ENCODE measurements around the gene UGT1A9.

DNA sequence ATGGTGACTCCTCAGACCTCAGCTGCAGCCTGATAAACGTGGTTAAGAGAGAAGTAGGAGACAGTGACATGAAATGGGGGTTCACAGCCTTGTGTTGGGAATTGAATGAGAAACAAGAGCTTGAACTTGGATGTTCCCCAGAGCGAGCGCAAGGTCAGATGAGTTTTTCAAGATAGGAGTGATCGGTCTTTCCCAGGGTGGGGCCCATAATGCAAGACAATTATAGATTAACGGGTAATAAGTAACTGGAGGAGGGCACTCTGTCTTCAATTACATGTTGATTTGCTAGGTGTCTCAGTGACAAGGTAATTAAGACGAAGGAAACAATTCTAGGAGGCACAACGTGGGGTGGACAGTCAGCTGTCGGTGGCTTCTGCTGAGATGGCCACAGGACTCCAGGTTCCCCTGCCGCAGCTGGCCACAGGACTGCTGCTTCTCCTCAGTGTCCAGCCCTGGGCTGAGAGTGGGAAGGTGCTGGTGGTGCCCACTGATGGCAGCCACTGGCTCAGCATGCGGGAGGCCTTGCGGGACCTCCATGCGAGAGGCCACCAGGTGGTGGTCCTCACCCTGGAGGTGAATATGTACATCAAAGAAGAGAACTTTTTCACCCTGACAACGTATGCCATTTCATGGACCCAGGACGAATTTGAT is 41.0 kb downstream of the UGT1A9 start, which contains the start of gene UGT1A5:
- TF ChIP-seq, protein P1, sequence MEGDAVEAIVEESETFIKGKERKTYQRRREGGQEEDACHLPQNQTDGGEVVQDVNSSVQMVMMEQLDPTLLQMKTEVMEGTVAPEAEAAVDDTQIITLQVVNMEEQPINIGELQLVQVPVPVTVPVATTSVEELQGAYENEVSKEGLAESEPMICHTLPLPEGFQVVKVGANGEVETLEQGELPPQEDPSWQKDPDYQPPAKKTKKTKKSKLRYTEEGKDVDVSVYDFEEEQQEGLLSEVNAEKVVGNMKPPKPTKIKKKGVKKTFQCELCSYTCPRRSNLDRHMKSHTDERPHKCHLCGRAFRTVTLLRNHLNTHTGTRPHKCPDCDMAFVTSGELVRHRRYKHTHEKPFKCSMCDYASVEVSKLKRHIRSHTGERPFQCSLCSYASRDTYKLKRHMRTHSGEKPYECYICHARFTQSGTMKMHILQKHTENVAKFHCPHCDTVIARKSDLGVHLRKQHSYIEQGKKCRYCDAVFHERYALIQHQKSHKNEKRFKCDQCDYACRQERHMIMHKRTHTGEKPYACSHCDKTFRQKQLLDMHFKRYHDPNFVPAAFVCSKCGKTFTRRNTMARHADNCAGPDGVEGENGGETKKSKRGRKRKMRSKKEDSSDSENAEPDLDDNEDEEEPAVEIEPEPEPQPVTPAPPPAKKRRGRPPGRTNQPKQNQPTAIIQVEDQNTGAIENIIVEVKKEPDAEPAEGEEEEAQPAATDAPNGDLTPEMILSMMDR (IDR thresholded peaks at IDR 0.05): no peak
- no peak for TF ChIP-seq POLR2A (IDR thresholded peaks at IDR 0.05)
